ENCODE measurements around the gene XRCC4.

DNA sequence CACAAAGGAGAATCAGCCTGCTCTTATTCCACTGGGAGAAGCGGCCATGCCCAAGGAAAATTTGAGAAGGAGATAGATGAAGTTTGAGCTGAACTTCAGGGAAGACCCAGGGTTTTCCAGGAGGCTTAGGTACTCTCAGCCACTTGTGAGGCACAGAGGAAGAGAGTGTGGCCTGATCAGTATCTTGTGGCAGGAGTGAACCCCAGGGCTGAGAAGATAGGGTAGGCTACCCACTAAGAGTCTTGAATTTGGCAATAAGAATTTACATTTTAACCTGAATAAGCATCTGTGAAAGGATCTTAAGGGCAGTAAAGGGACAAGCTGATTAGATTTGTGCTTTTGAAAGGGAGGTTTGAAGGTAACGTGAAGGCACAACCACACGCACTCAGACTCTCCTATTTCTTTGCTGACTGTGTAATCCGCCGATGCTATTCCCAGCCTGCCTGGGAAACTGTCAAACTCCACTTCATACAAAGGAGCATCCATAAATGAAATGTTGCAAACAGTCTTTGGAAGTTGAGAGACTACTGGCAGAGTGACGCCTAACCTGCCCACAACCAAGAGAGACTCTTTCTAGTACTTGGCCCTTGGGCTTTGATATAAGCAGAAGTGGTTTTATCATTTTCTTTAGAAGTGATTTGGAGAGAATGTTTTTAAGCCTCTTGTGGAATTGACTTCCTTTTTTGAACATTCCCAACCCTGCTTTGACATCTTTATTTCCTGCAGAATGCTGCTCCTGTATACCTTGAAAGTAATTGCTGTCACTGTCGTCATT, 286.0 kb downstream of the XRCC4 start:
- TF ChIP-seq CTCF (IDR thresholded peaks at IDR 0.05) (no peak), POLR2A (IDR thresholded peaks at IDR 0.05) (no peak)

Measured in sigmoid colon (tissue), 3 donors.